H1 (cell line): ENCODE results near the gene TEX2. TPM values are rescaled to one million over a fixed set of nuclear protein-coding genes. Genes with fewer than 3 reads are reported as not detected.

ENCODE experiments used
- CTCF ChIA-PET: fragments of 300-600 bp; sonication (Branson Sonifier 250); formaldehyde crosslinking; loops from one replicate; lab custom pipeline; 2021; ENCODE audit not compliant: partially characterized antibody; lab: Charles Lee
- POLR2A ChIA-PET: fragments of 300-600 bp; sonication (Branson Sonifier 250); formaldehyde crosslinking; loops from one replicate; lab custom pipeline; 2021; ENCODE audit warnings: inconsistent platforms; ENCODE audit not compliant: partially characterized antibody; lab: Charles Lee
- DNase-seq, 2 experiments: peaks; one replicate each; pipeline versions ENCODE4 v3.0.0 to v3.0.0-alpha.2; 2010 to 2022; ENCODE audit warnings: low spot score in 2 of 2, low read depth in 1 of 2, mixed read lengths in 1 of 2
- FAIRE-seq: peaks from 2 replicates; lab custom pipeline; 2011; peaks lifted over from hg19 to GRCh38; lab: Jason Lieb, UNC
- H2AFZ ChIP-seq: 2 replicates; pipeline ENCODE4 v1.8.1; 2012; ENCODE audit warnings: low read length, inconsistent platforms
- H2AK5ac ChIP-seq: 2 replicates; pipeline ENCODE4 v1.6.1; 2013; ENCODE audit warnings: low read depth, low read length
- H2BK120ac ChIP-seq: replicated peaks from 2 replicates; pipeline ENCODE3; 2013; ENCODE audit warnings: low read depth, low read length, inconsistent platforms
- H2BK12ac ChIP-seq: 2 replicates; pipeline ENCODE4 v1.6.1; 2013; ENCODE audit warnings: low read depth, low read length
- H2BK15ac ChIP-seq: 2 replicates; pipeline ENCODE4 v1.6.1; 2013; ENCODE audit warnings: low read length
- H2BK20ac ChIP-seq: 2 replicates; pipeline ENCODE4 v1.6.1; 2013; ENCODE audit warnings: low read length
- H2BK5ac ChIP-seq: 2 replicates; pipeline ENCODE4 v1.6.1; 2013; ENCODE audit warnings: low read depth, low read length
- H3K14ac ChIP-seq: 2 replicates; pipeline ENCODE4 v1.6.1; 2013; ENCODE audit warnings: inconsistent platforms; ENCODE audit not compliant: insufficient read length
- H3K18ac ChIP-seq: 2 replicates; pipeline ENCODE4 v1.6.1; 2013; ENCODE audit warnings: low read length; ENCODE audit errors: extremely low read depth
- H3K23ac ChIP-seq: 2 replicates; pipeline ENCODE4 v1.6.1; 2013; ENCODE audit warnings: inconsistent platforms; ENCODE audit not compliant: insufficient read length
- H3K23me2 ChIP-seq: 2 replicates; pipeline ENCODE4 v1.6.1; 2013; ENCODE audit warnings: low read depth, low read length
- H3K27ac ChIP-seq: 2 replicates; pipeline ENCODE4 v1.6.1; 2011; ENCODE audit warnings: low read depth, low read length, inconsistent platforms
- H3K27me3 ChIP-seq, 4 experiments: replicated peaks in 1 of 4; 1 replicate in 1 of 4; 2 replicates in 3 of 4; pipeline versions ENCODE4 v1.6.1 to v1.8.1; 2011 to 2013; ENCODE audit warnings: low read length in 3 of 4, mild to moderate bottlenecking in 3 of 4, inconsistent platforms in 2 of 4, mixed read lengths in 2 of 4, moderate library complexity in 1 of 4; ENCODE audit not compliant: control insufficient read depth in 3 of 4, insufficient read depth in 3 of 4; ENCODE audit errors: extremely low read depth in 1 of 4
- H3K36me3 ChIP-seq, 4 experiments: 2 replicates each; pipeline versions ENCODE4 v1.6.1 to v1.8.1; 2011 to 2013; ENCODE audit warnings: mild to moderate bottlenecking in 4 of 4, low read length in 3 of 4, moderate library complexity in 2 of 4, control low read depth in 1 of 4, inconsistent platforms in 1 of 4; ENCODE audit not compliant: insufficient read depth in 4 of 4, control insufficient read depth in 2 of 4
- H3K4ac ChIP-seq: replicated peaks from 2 replicates; pipeline ENCODE3; 2013; ENCODE audit warnings: low read length, low read depth, mixed read lengths, inconsistent platforms; ENCODE audit not compliant: insufficient read length
- H3K4me1 ChIP-seq, 4 experiments: replicated peaks in 1 of 4; 1 replicate in 1 of 4; 2 replicates in 3 of 4; pipeline versions ENCODE4 v1.6.1 to v1.8.1; 2011 to 2013; ENCODE audit warnings: low read length in 3 of 4, inconsistent platforms in 2 of 4, mixed read lengths in 1 of 4; ENCODE audit not compliant: insufficient read depth in 4 of 4, control insufficient read depth in 3 of 4
- H3K4me2 ChIP-seq, 2 experiments: 2 replicates each; pipeline versions ENCODE4 v1.6.1 to v1.8.1; 2011 to 2013; ENCODE audit warnings: low read depth in 2 of 2, low read length in 2 of 2, control low read depth in 1 of 2, inconsistent platforms in 1 of 2, mild to moderate bottlenecking in 1 of 2; ENCODE audit not compliant: insufficient read depth in 1 of 2
- H3K4me3 ChIP-seq, 4 experiments: fragments of 200-600, 300-600 bp in 1 of 4; sonication (generic), shearing (Covaris generic), sonication (Bioruptor Twin) in 1 of 4; 2 replicates each; pipeline versions ENCODE4 v1.5.1 to v1.8.1; 2011 to 2016; ENCODE audit warnings: low read length in 4 of 4, low read depth in 3 of 4, control low read depth in 2 of 4, inconsistent platforms in 2 of 4, mild to moderate bottlenecking in 2 of 4, mixed read lengths in 1 of 4, moderate library complexity in 1 of 4; ENCODE audit not compliant: insufficient read depth in 2 of 4; ENCODE audit errors: extremely low read depth in 1 of 4
- H3K56ac ChIP-seq: replicated peaks from 2 replicates; pipeline ENCODE3; 2013; ENCODE audit warnings: low read depth, mild to moderate bottlenecking, mixed read lengths, low read length, inconsistent platforms; ENCODE audit not compliant: insufficient read length
- H3K79me1 ChIP-seq: 2 replicates; pipeline ENCODE4 v1.6.1; 2013; ENCODE audit warnings: low read depth, low read length, control low read depth
- H3K79me2 ChIP-seq, 2 experiments: 2 replicates each; pipeline versions ENCODE4 v1.6.1 to v1.8.1; 2012 to 2013; ENCODE audit warnings: low read length in 2 of 2, mild to moderate bottlenecking in 2 of 2, inconsistent platforms in 1 of 2; ENCODE audit not compliant: insufficient read depth in 2 of 2, control insufficient read depth in 1 of 2
- H3K9ac ChIP-seq, 4 experiments: replicated peaks in 1 of 4; 1 replicate in 1 of 4; 2 replicates in 3 of 4; pipeline versions ENCODE4 v1.6.1 to v1.8.1; 2011 to 2013; ENCODE audit warnings: low read depth in 3 of 4, low read length in 3 of 4, control low read depth in 2 of 4, mild to moderate bottlenecking in 2 of 4, moderate library complexity in 2 of 4, inconsistent platforms in 1 of 4; ENCODE audit errors: extremely low read depth in 1 of 4
- H3K9me3 ChIP-seq, 2 experiments: 2 replicates each; pipeline versions ENCODE4 v1.6.1 to v1.8.1; 2012 to 2013; ENCODE audit warnings: mild to moderate bottlenecking in 2 of 2, moderate library complexity in 2 of 2, control low read depth in 1 of 2, inconsistent platforms in 1 of 2, low read depth in 1 of 2, low read length in 1 of 2, mixed read lengths in 1 of 2; ENCODE audit not compliant: insufficient read depth in 2 of 2
- H4K20me1 ChIP-seq, 2 experiments: replicated peaks in 1 of 2; 2 replicates each; pipeline versions ENCODE3 to v1.8.1; 2011 to 2013; ENCODE audit warnings: inconsistent platforms in 2 of 2, low read length in 2 of 2, mild to moderate bottlenecking in 1 of 2; ENCODE audit not compliant: insufficient read depth in 2 of 2, control insufficient read depth in 1 of 2
- H4K5ac ChIP-seq: 2 replicates; pipeline ENCODE4 v1.6.1; 2013; ENCODE audit warnings: low read length, low read depth, mixed read lengths, inconsistent platforms; ENCODE audit not compliant: insufficient read length
- H4K8ac ChIP-seq: 2 replicates; pipeline ENCODE4 v1.8.0; 2013; ENCODE audit warnings: mild to moderate bottlenecking, moderate library complexity, low read length, inconsistent platforms; ENCODE audit not compliant: insufficient read depth; ENCODE audit errors: extremely low read depth
- H4K91ac ChIP-seq: replicated peaks from 2 replicates; pipeline ENCODE3; 2013; ENCODE audit warnings: low read length, mixed read lengths, inconsistent platforms; ENCODE audit not compliant: insufficient read length
- RAD21 ChIP-seq, 2 experiments: IDR thresholded peaks in 1 of 2; conservative IDR thresholded peaks in 1 of 2; 2 replicates each; pipeline ENCODE4 v1.6.1; 2011; ENCODE audit warnings: low read depth in 2 of 2, low read length in 2 of 2, improper control_type of control experiment in 1 of 2, inconsistent platforms in 1 of 2, mild to moderate bottlenecking in 1 of 2, moderate library complexity in 1 of 2
- SIN3A ChIP-seq, 2 experiments: IDR thresholded peaks in 1 of 2; conservative IDR thresholded peaks in 1 of 2; 2 replicates each; pipeline ENCODE4 v1.6.1; 2011 to 2012; ENCODE audit warnings: low read length in 2 of 2, improper control_type of control experiment in 1 of 2, low read depth in 1 of 2, mild to moderate bottlenecking in 1 of 2
- WGBS, 2 experiments: shearing (Covaris generic) in 1 of 2; methylation state at CpG; one replicate each; pipeline versions ENCODE4 v1.1.6 to v1.1.7; 2013 to 2015; ENCODE audit warnings: low lambda C conversion rate in 2 of 2, mixed read lengths in 2 of 2, inconsistent platforms in 1 of 2, low coverage in 1 of 2, missing lambda C conversion rate in 1 of 2; ENCODE audit not compliant: insufficient replicate concordance in 2 of 2, insufficient coverage in 1 of 2, insufficient read length in 1 of 2; ENCODE audit errors: extremely low coverage in 1 of 2, missing lambda C conversion rate in 1 of 2; 5-methylcytosine and 5-hydroxymethylcytosine counted together
- polyA plus RNA-seq, 7 experiments: library from polyadenylated mRNA; depleted of rRNA in 3 of 7; stranded (reverse) in 5 of 7; unstranded in 2 of 7; fragments of >200 nt in 5 of 7; fragments of 200-250 nt in 2 of 7; gene quantifications; 1 replicate in 5 of 7; 2 replicates in 1 of 7; 4 replicates in 1 of 7; pipeline versions ENCODE4 v1.2.1 to v1.2.3, GENCODE V29; 2011 to 2013; ENCODE audit warnings: missing spikeins in 2 of 7, mixed read lengths in 2 of 7
- total RNA-seq: library from RNA; stranded (reverse); fragmentation: NEBNext Ultra II Directional; extraction: Animal tissue kit (Norgen Biotek cat#: 25700); gene quantifications from 2 replicates; pipeline ENCODE4 v1.2.1, GENCODE V29; 2021
- TF ChIP-seq, protein P1 (sequence below), 3 experiments: IDR thresholded peaks; 1 replicate in 2 of 3; 2 replicates in 1 of 3; pipeline versions ENCODE4 v1.5.1 to v1.6.1; 2011; ENCODE audit warnings: low read length in 3 of 3, mild to moderate bottlenecking in 3 of 3, inconsistent platforms in 2 of 3, low read depth in 1 of 3, moderate library complexity in 1 of 3; ENCODE audit not compliant: insufficient read depth in 1 of 3; ENCODE audit errors: control extremely low read depth in 1 of 3

The TEX2 gene
- total and polyA plus RNA-seq, 2 of the 8 experiments (the other 6 are each of a cell fraction or from before 2014, with no cell fraction given) = 6.1 to 15.6 TPM

- no peak overlapping the region; the same call in 1 of the 2 replicates for H3K27ac ChIP-seq
- peak; percentile 25 to 39; a peak in 2 of 4 replicates for TF ChIP-seq RAD21 (IDR thresholded peaks at IDR 0.05 in 1 of 2, conservative IDR thresholded peaks at IDR 0.05 in 1 of 2; ENCODE audit: low read depth in 2 of 2, low read length in 2 of 2)
- TF ChIP-seq, protein P1, sequence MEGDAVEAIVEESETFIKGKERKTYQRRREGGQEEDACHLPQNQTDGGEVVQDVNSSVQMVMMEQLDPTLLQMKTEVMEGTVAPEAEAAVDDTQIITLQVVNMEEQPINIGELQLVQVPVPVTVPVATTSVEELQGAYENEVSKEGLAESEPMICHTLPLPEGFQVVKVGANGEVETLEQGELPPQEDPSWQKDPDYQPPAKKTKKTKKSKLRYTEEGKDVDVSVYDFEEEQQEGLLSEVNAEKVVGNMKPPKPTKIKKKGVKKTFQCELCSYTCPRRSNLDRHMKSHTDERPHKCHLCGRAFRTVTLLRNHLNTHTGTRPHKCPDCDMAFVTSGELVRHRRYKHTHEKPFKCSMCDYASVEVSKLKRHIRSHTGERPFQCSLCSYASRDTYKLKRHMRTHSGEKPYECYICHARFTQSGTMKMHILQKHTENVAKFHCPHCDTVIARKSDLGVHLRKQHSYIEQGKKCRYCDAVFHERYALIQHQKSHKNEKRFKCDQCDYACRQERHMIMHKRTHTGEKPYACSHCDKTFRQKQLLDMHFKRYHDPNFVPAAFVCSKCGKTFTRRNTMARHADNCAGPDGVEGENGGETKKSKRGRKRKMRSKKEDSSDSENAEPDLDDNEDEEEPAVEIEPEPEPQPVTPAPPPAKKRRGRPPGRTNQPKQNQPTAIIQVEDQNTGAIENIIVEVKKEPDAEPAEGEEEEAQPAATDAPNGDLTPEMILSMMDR (IDR thresholded peaks at IDR 0.05; ENCODE audit: control extremely low read depth in 1 of 3, insufficient read depth in 1 of 3, low read depth in 1 of 3, low read length in 3 of 3) = peak; percentile 35 to 54 (median 46)
- TF ChIP-seq SIN3A (conservative IDR thresholded peaks at IDR 0.05 in 1 of 2, IDR thresholded peaks at IDR 0.05 in 1 of 2; ENCODE audit: low read depth in 1 of 2, low read length in 2 of 2) = no peak
- H2BK15ac ChIP-seq = no peak overlapping the region; the same call in 1 of the 2 replicates
These were observed 46.5 kb downstream of the TEX2 start for GRCh38 chr17:64216338-64217248.

More at GRCh38 chr17:64216338-64217248, 46.5 kb downstream of the TEX2 start:
- Histone ChIP-seq H4K8ac (peak overlapping the region; percentile 39; the same call in 1 of the 2 replicates), H4K5ac (no peak overlapping the region), H3K56ac (no peak overlapping the region), H3K23ac (no peak overlapping the region), H2BK120ac (no peak overlapping the region), H4K20me1 (no peaks in the 10 kb centered on the region), H4K91ac (no peak overlapping the region), H2BK12ac (0 out of 2 replicates have a peak overlapping the region, but pooled peaks have one; percentile 60), H3K18ac (no peak overlapping the region), H2BK20ac (no peak overlapping the region), H3K9me3 (no peaks in the 10 kb centered on the region), H3K4me3 (no peak overlapping the region), H3K4ac (no peak overlapping the region), H3K36me3 (peaks cover 0 to 4% (median 0%) of the 10 kb centered on the region in 4 experiments; a peak in 2 of 8 replicates), H3K27me3 (no peaks in the 10 kb centered on the region), H3K79me2 (peaks cover 3 to 11% of the 10 kb centered on the region in 2 experiments; a peak in 2 of 4 replicates), H3K4me2 (no peak overlapping the region; a peak in 1 of 4 replicates), H3K23me2 (no peaks in the 10 kb centered on the region), H3K9ac (no peak overlapping the region), H3K79me1 (no peaks in the 10 kb centered on the region; the same call in 1 of the 2 replicates), H3K14ac (no peak overlapping the region), H3K4me1 (peaks cover 0 to 8% (median 6%) of the 10 kb centered on the region in 4 experiments; a peak in 6 of 7 replicates), H2AK5ac (peak overlapping the region; percentile 29; the same call in 1 of the 2 replicates), H2AFZ (no peak overlapping the region), H2BK5ac (no peak overlapping the region)
- FAIRE-seq = no peak
- DNase-seq = peak in 1 of 2 experiments; percentile 55
- CTCF ChIA-PET = interaction anchor here (0.8 to 4.4 kb wide), 9 partner anchors 10 to 191 kb away, joined by 3 to 34 read pairs (median 4); no protein-coding TSS in a partner anchor
- 78% methylated on average over 11 of the region's 11 CpGs; no CpG with 5 or more reads in 1 of the 2 experiments for WGBS, 2 experiments
- POLR2A ChIA-PET = interaction anchor here (0.8 to 1.9 kb wide), 3 partner anchors 13 to 71 kb away, joined by 3 to 9 read pairs (median 3); partner anchors contain the start of gene TEX2
